SK-N-SH treated with all-trans-retinoic acid at 6 μM for 48 hours (cell line): ENCODE measurements around the gene KDM5C.

ENCODE experiments used
- ATAC-seq: fragments of 200-7000 bp; cut with Tn5 transposase; 3 replicates; pipeline ENCODE4 v1.9.1; 2020; ENCODE audit warnings: mild to moderate bottlenecking, moderate library complexity
- ARNTL ChIP-seq: fragments of 450-650 bp; formaldehyde crosslinking; IDR thresholded peaks from 2 replicates; pipeline ENCODE4 v1.5.0; 2020; ENCODE audit warnings: low read depth, mild to moderate bottlenecking, moderate library complexity, borderline replicate concordance
- BACH2 ChIP-seq: fragments of 250-450 bp; sonication (Bioruptor Pico); IDR thresholded peaks from 2 replicates; pipeline ENCODE4 v1.9.0; 2021; ENCODE audit warnings: mild to moderate bottlenecking, borderline replicate concordance
- CREB5 ChIP-seq: fragments of 250-450 bp; sonication (Bioruptor Pico); IDR thresholded peaks from 2 replicates; pipeline ENCODE4 v1.5.1; 2020; ENCODE audit warnings: low read depth, mild to moderate bottlenecking, moderate library complexity
- CSDC2 ChIP-seq: fragments of 250-450 bp; sonication (Bioruptor Pico); IDR thresholded peaks from 2 replicates; pipeline ENCODE4 v1.5.0; 2020; ENCODE audit warnings: mild to moderate bottlenecking, moderate library complexity
- CSRNP3 ChIP-seq: fragments of 250-450 bp; sonication (Bioruptor Pico); IDR thresholded peaks from 2 replicates; pipeline ENCODE4 v1.5.1; 2021; ENCODE audit warnings: mild to moderate bottlenecking, moderate library complexity
- GLIS3 ChIP-seq: fragments of 250-450 bp; sonication (Bioruptor Pico); IDR thresholded peaks from 2 replicates; pipeline ENCODE4 v1.5.0; 2020; ENCODE audit warnings: mild to moderate bottlenecking, moderate library complexity
- OSR1 ChIP-seq: fragments of 250-450 bp; sonication (Bioruptor Pico); IDR thresholded peaks from 2 replicates; pipeline ENCODE4 v1.8.0; 2022; ENCODE audit warnings: moderate library complexity, mild to moderate bottlenecking, inconsistent platforms
- PATZ1 ChIP-seq: fragments of 250-450 bp; sonication (Bioruptor Pico); IDR thresholded peaks from 2 replicates; pipeline ENCODE4 v1.8.0; 2020; ENCODE audit warnings: mild to moderate bottlenecking, moderate library complexity, borderline replicate concordance
- POU6F1 ChIP-seq: fragments of 250-450 bp; sonication (Bioruptor Pico); IDR thresholded peaks from 2 replicates; pipeline ENCODE4 v1.8.0; 2021; ENCODE audit warnings: low read depth, mild to moderate bottlenecking, moderate library complexity, borderline replicate concordance
- PPARA ChIP-seq: fragments of 250-450 bp; sonication (Bioruptor Pico); IDR thresholded peaks from 2 replicates; pipeline ENCODE4 v1.5.0; 2020; ENCODE audit warnings: mild to moderate bottlenecking, borderline replicate concordance
- RARB ChIP-seq: fragments of 250-450 bp; sonication (Bioruptor Pico); IDR thresholded peaks from 2 replicates; pipeline ENCODE4 v1.8.0; 2021; ENCODE audit warnings: mild to moderate bottlenecking, moderate library complexity
- SNAI2 ChIP-seq: fragments of 250-450 bp; sonication (Bioruptor Pico); IDR thresholded peaks from 2 replicates; pipeline ENCODE4 v1.5.0; 2020; ENCODE audit warnings: mild to moderate bottlenecking, moderate library complexity
- TCF4 ChIP-seq: fragments of 250-450 bp; sonication (Bioruptor Pico); IDR thresholded peaks from 2 replicates; pipeline ENCODE4 v1.8.0; 2021; ENCODE audit warnings: mild to moderate bottlenecking, moderate library complexity, borderline replicate concordance
- TSHZ2 ChIP-seq: fragments of 250-450 bp; sonication (Bioruptor Pico); IDR thresholded peaks from 2 replicates; pipeline ENCODE4 v1.5.0; 2020; ENCODE audit warnings: mild to moderate bottlenecking, moderate library complexity
- ZFP30 ChIP-seq: fragments of 450-650 bp; formaldehyde crosslinking; IDR thresholded peaks from 2 replicates; pipeline ENCODE4 v1.5.0; 2022; ENCODE audit warnings: mild to moderate bottlenecking, moderate library complexity
- ZNF565 ChIP-seq: fragments of 450-650 bp; formaldehyde crosslinking; conservative IDR thresholded peaks from 2 replicates; pipeline ENCODE4 v1.5.0; 2020; ENCODE audit warnings: low read depth, mild to moderate bottlenecking, moderate library complexity
- ZNF70 ChIP-seq: fragments of 450-650 bp; formaldehyde crosslinking; IDR thresholded peaks from 2 replicates; pipeline ENCODE4 v1.5.0; 2020; ENCODE audit warnings: mild to moderate bottlenecking, moderate library complexity
- ZNF8 ChIP-seq: fragments of 450-650 bp; formaldehyde crosslinking; IDR thresholded peaks from 2 replicates; pipeline ENCODE4 v1.5.0; 2020; ENCODE audit warnings: mild to moderate bottlenecking, moderate library complexity

Gene KDM5C

GRCh38 chrX:53159184-53159583 is 65.8 kb downstream of the KDM5C start (continued):
- TF ChIP-seq TSHZ2: no peak
- no peak for TF ChIP-seq BACH2 (CRISPR knock-in tag)

GRCh38 chrX:53156207-53156596 is 68.8 kb downstream of the KDM5C start:
- no peak for ATAC-seq
- no peak for TF ChIP-seq PPARA
- no peak for TF ChIP-seq ZNF565 (CRISPR knock-in tag)
- TF ChIP-seq PATZ1 (CRISPR knock-in tag): no peak
- no peak for TF ChIP-seq ZNF8 (CRISPR knock-in tag)
- TF ChIP-seq OSR1 (CRISPR knock-in tag): no peak
- TF ChIP-seq RARB (CRISPR knock-in tag): no peak
- TF ChIP-seq POU6F1: no peak
- TF ChIP-seq ZNF70 (CRISPR knock-in tag): no peak
- TF ChIP-seq ZFP30 (CRISPR knock-in tag): no peak
- no peak for TF ChIP-seq CREB5 (CRISPR knock-in tag)
- TF ChIP-seq BACH2 (CRISPR knock-in tag): no peak
- TF ChIP-seq GLIS3 (CRISPR knock-in tag): no peak
- TF ChIP-seq TCF4 (CRISPR knock-in tag): no peak
- TF ChIP-seq CSDC2: no peak
- no peak for TF ChIP-seq TSHZ2
- TF ChIP-seq CSRNP3: no peak

- ATAC-seq: no peak
- no peak for TF ChIP-seq CSRNP3
- TF ChIP-seq ARNTL (CRISPR knock-in tag): no peak
- no peak for TF ChIP-seq TCF4 (CRISPR knock-in tag)
- TF ChIP-seq ZNF8 (CRISPR knock-in tag): no peak
- no peak for TF ChIP-seq OSR1 (CRISPR knock-in tag)
- TF ChIP-seq TSHZ2: no peak
- TF ChIP-seq SNAI2: no peak
- no peak for TF ChIP-seq POU6F1
Observed at GRCh38 chrX:53155512-53156206, 69.3 kb downstream of the KDM5C start.
